ENCODE measurements around the gene MLLT10. TPM values are rescaled to one million over a fixed set of nuclear protein-coding genes. Genes with fewer than 3 reads are reported as not detected.
A peak's percentile ranks its signal among the peaks of the same experiment; 100 is the strongest.

Gene MLLT10
- total RNA-seq, 1 donor = 37.6 TPM

DNA sequence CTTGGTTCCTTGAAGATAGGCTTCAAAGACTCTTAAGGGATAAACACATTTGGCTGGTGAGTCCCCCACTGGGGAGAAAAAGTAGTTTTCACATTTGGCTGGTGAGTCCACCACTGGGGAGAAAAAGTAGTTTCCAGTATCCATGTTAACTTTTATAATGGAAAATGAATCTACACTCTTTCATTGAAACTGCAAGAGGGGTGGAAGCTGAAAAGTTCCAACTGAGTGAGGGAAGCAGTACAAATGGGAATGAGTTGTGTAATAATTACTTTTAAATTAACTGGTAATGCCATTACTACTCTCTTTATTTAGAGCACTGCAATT lies 153.9 kb downstream of the MLLT10 start:
- peaks cover 20% of the 10 kb centered on the region for H3K79me2 ChIP-seq (ENCODE audit: insufficient read depth, low read length)
- peaks cover 7% of the 10 kb centered on the region for H3K4me1 ChIP-seq (ENCODE audit: insufficient read depth, low read length)
- no peak for DNase-seq (ENCODE audit: insufficient read length, low spot score, missing footprints)
- H3K36me3 ChIP-seq (ENCODE audit: insufficient read depth, low read length) = no peaks in the 10 kb centered on the region
- H3K27ac ChIP-seq (ENCODE audit: low read depth, low read length) = no peak overlapping the region
- no peak overlapping the region for H3K4me3 ChIP-seq (ENCODE audit: insufficient read depth, low read length)
- H4K20me1 ChIP-seq (ENCODE audit: insufficient read depth, low read length) = peaks cover 3% of the 10 kb centered on the region
- no peak overlapping the region for H3K4me2 ChIP-seq (ENCODE audit: insufficient read depth, low read length)
- no peak overlapping the region for H2AFZ ChIP-seq (ENCODE audit: low read length)
- H3K27me3 ChIP-seq (ENCODE audit: insufficient read depth, low read length) = no peaks in the 10 kb centered on the region
- no peaks in the 10 kb centered on the region for H3K9me3 ChIP-seq (ENCODE audit: low read depth, low read length)
- TF ChIP-seq CTCF (IDR thresholded peaks at IDR 0.05; ENCODE audit: extremely low read depth, low read depth, low read length) = no peak

GRCh38 chr10:21688870-21689269 lies 154.8 kb downstream of the MLLT10 start:
- no peak for DNase-seq (ENCODE audit: insufficient read length, low spot score, missing footprints)
- no peak for TF ChIP-seq CTCF (IDR thresholded peaks at IDR 0.05; ENCODE audit: extremely low read depth, low read depth, low read length)
- Histone ChIP-seq H3K4me3 (ENCODE audit: insufficient read depth, low read length) (no peak overlapping the region), H3K27ac (ENCODE audit: low read depth, low read length) (no peak overlapping the region), H3K27me3 (ENCODE audit: insufficient read depth, low read length) (no peaks in the 10 kb centered on the region), H3K4me2 (ENCODE audit: insufficient read depth, low read length) (no peak overlapping the region), H3K79me2 (ENCODE audit: insufficient read depth, low read length) (peaks cover 22% of the 10 kb centered on the region), H2AFZ (ENCODE audit: low read length) (no peak overlapping the region), H3K36me3 (ENCODE audit: insufficient read depth, low read length) (no peaks in the 10 kb centered on the region), H3K4me1 (ENCODE audit: insufficient read depth, low read length) (peaks cover 7% of the 10 kb centered on the region), H3K9me3 (ENCODE audit: low read depth, low read length) (no peaks in the 10 kb centered on the region), H4K20me1 (ENCODE audit: insufficient read depth, low read length) (peaks cover 3% of the 10 kb centered on the region)

DNA sequence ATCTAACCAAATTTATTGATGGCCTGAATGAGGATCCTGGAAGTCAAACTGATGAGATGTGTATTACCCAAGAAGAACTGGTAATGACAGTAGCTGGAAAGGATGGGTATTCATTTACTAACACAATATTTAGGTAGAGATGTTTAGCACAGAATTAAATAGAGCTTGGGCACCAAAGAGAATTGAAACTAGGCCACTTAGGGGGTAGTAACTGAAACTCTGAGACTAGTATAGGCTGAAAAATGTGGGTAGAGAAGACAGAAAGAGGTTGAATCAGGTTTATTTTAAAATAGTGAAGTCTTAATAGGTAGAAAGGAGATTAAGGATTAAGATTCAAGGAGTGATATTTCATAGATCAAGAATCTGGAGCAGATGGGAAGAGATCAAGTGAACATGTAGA lies 155.8 kb downstream of the MLLT10 start:
- H3K4me1 ChIP-seq (ENCODE audit: insufficient read depth, low read length) = peaks cover 7% of the 10 kb centered on the region
- H3K9me3 ChIP-seq (ENCODE audit: low read depth, low read length) = no peaks in the 10 kb centered on the region

DNA sequence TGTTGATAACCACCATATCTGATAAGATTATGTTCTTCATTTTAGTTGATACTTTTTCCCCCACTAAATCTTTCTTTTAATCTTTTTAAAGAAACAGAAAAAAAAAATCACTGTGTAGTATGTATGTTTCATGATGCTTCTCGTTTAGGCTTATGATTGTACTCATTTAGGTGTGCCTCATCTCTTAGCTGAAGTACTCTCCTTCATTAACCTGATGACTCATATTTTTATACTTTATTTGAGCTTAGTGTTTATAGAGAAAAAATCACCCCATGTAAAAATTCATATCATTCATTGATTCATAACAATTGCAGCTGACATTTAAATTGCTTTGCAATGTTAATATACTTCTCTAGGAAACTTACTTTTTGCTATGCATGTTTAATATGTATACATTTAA lies 158.9 kb downstream of the MLLT10 start:
- H3K4me2 ChIP-seq (ENCODE audit: insufficient read depth, low read length) = no peak overlapping the region
- DNase-seq (ENCODE audit: insufficient read length, low spot score, missing footprints) = peak; percentile 25
- peaks cover 8% of the 10 kb centered on the region for H4K20me1 ChIP-seq (ENCODE audit: insufficient read depth, low read length)
- no peaks in the 10 kb centered on the region for H3K36me3 ChIP-seq (ENCODE audit: insufficient read depth, low read length)
- H3K27me3 ChIP-seq (ENCODE audit: insufficient read depth, low read length) = no peaks in the 10 kb centered on the region
- TF ChIP-seq CTCF (IDR thresholded peaks at IDR 0.05; ENCODE audit: extremely low read depth, low read depth, low read length) = no peak
- H3K4me1 ChIP-seq (ENCODE audit: insufficient read depth, low read length) = no peaks in the 10 kb centered on the region
- H3K79me2 ChIP-seq (ENCODE audit: insufficient read depth, low read length) = peaks cover 43% of the 10 kb centered on the region
- no peaks in the 10 kb centered on the region for H3K9me3 ChIP-seq (ENCODE audit: low read depth, low read length)
- H3K27ac ChIP-seq (ENCODE audit: low read depth, low read length) = no peak overlapping the region
- no peak overlapping the region for H3K4me3 ChIP-seq (ENCODE audit: insufficient read depth, low read length)
- H2AFZ ChIP-seq (ENCODE audit: low read length) = no peak overlapping the region

More for the DNA sequence above, 155.8 kb downstream of the MLLT10 start:
- H4K20me1 ChIP-seq (ENCODE audit: insufficient read depth, low read length) = peaks cover 3% of the 10 kb centered on the region
- H3K79me2 ChIP-seq (ENCODE audit: insufficient read depth, low read length) = peaks cover 26% of the 10 kb centered on the region
- no peak overlapping the region for H3K4me2 ChIP-seq (ENCODE audit: insufficient read depth, low read length)
- no peaks in the 10 kb centered on the region for H3K36me3 ChIP-seq (ENCODE audit: insufficient read depth, low read length)
- DNase-seq (ENCODE audit: insufficient read length, low spot score, missing footprints) = no peak
- no peak overlapping the region for H2AFZ ChIP-seq (ENCODE audit: low read length)
- no peak overlapping the region for H3K27ac ChIP-seq (ENCODE audit: low read depth, low read length)
- no peaks in the 10 kb centered on the region for H3K27me3 ChIP-seq (ENCODE audit: insufficient read depth, low read length)
- no peak overlapping the region for H3K4me3 ChIP-seq (ENCODE audit: insufficient read depth, low read length)
- TF ChIP-seq CTCF (IDR thresholded peaks at IDR 0.05; ENCODE audit: extremely low read depth, low read depth, low read length) = no peak

Measured in osteoblast (primary cell).